ENCODE data around the gene SEMA6A. TPM values are rescaled to one million over a fixed set of nuclear protein-coding genes. Genes with fewer than 3 reads are reported as not detected.

The SEMA6A gene
- polyA plus RNA-seq, 2 of the 4 experiments (the other 2 are of a cell fraction): 0.01 TPM; not detected in 1

DNA sequence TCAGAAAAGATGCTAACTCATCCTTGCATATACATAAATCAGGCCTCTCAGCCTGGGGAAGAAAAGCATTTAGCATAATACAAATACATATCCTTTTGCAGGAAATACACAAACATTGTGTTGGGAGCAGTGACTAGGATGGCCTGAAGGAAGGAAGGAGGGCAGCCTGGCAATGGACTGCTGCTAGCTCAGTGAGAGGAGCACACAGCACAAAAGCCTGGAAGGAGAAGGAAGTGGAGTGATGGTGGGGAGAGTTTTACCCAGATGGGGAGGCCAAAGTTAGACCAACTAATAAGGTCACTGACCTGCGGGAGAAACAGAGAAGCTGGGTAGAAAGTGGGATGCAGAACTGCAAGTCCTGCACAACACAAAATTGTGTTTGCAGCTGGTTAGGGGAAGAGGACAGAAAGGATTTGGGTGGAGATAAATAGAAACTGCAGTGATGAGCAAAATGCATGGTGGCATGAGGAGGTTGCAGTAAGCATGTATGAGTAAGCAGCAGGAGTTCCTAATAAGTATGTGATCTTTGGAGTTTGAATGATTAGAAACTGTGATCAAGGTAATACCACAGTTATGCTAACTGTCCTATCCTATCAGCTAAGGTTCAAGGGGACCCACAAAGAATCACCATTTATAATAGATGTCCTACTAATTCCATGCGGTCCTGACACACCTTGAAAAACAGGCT lies 39.5 kb downstream of the SEMA6A start:
- no peak for FAIRE-seq
- 38% methylated on average over 2 of the region's 2 CpGs for WGBS (ENCODE audit: missing lambda C conversion rate)
- POLR2A ChIA-PET: no interaction called here
- no peaks in the 10 kb centered on the region for H3K4me1 ChIP-seq
- no peak for ATAC-seq
- H3K9me3 ChIP-seq: no peaks in the 10 kb centered on the region
- no peak for DNase-seq (ENCODE audit: low read depth in 1 of 2, low spot score in 1 of 2)
- no peak overlapping the region for H3K4me3 ChIP-seq
- no peak overlapping the region for H3K27ac ChIP-seq
- no peak overlapping the region for H3K4me2 ChIP-seq
- CTCF ChIA-PET: interaction anchor here (0.7 to 0.9 kb wide), 2 partner anchors 59 to 91 kb away, joined by 3 to 4 read pairs; no protein-coding TSS in a partner anchor
- no peak for TF ChIP-seq MYC (IDR thresholded peaks at IDR 0.05; ENCODE audit: borderline replicate concordance, low read length)
- no peak for TF ChIP-seq MAX (IDR thresholded peaks at IDR 0.05)
- no peak for TF ChIP-seq JUN (IDR thresholded peaks at IDR 0.05)
- no peak for TF ChIP-seq EHF (CRISPR knock-in tag; IDR thresholded peaks at IDR 0.05)
- TF ChIP-seq HMGXB4 (CRISPR knock-in tag; IDR thresholded peaks at IDR 0.05; ENCODE audit: borderline replicate concordance): no peak
- TF ChIP-seq MAZ (IDR thresholded peaks at IDR 0.05; ENCODE audit: borderline replicate concordance, low read depth, low read length): no peak
- TF ChIP-seq JUNB (IDR thresholded peaks at IDR 0.05): no peak
- TF ChIP-seq EHMT2 (IDR thresholded peaks at IDR 0.05; ENCODE audit: low read depth): no peak
- TF ChIP-seq CBX8 (IDR thresholded peaks at IDR 0.05): no peak
- no peak for TF ChIP-seq NFE2L2 (conservative IDR thresholded peaks at IDR 0.05; ENCODE audit: low read length)
- no peak for TF ChIP-seq CHD4 (IDR thresholded peaks at IDR 0.05; ENCODE audit: borderline replicate concordance)

GRCh38 chr5:116532762-116533525 lies 41.7 kb downstream of the SEMA6A start:
- Histone ChIP-seq H3K9me3 (no peaks in the 10 kb centered on the region), H3K4me2 (no peak overlapping the region), H3K4me3 (no peak overlapping the region), H3K4me1 (no peaks in the 10 kb centered on the region), H3K27ac (no peak overlapping the region)
- POLR2A ChIA-PET: no interaction called here
- CTCF ChIA-PET: no interaction called here
- no peak for ATAC-seq
- no peak for DNase-seq (ENCODE audit: low read depth in 1 of 2, low spot score in 1 of 2)
- TF ChIP-seq, protein P1, sequence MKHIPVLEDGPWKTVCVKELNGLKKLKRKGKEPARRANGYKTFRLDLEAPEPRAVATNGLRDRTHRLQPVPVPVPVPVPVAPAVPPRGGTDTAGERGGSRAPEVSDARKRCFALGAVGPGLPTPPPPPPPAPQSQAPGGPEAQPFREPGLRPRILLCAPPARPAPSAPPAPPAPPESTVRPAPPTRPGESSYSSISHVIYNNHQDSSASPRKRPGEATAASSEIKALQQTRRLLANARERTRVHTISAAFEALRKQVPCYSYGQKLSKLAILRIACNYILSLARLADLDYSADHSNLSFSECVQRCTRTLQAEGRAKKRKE (CRISPR knock-in tag; IDR thresholded peaks at IDR 0.05; ENCODE audit: low read depth): no peak
- no peak for TF ChIP-seq CHD4 (IDR thresholded peaks at IDR 0.05; ENCODE audit: borderline replicate concordance)
- TF ChIP-seq HEYL (CRISPR knock-in tag; IDR thresholded peaks at IDR 0.05): no peak
- TF ChIP-seq, protein P2, sequence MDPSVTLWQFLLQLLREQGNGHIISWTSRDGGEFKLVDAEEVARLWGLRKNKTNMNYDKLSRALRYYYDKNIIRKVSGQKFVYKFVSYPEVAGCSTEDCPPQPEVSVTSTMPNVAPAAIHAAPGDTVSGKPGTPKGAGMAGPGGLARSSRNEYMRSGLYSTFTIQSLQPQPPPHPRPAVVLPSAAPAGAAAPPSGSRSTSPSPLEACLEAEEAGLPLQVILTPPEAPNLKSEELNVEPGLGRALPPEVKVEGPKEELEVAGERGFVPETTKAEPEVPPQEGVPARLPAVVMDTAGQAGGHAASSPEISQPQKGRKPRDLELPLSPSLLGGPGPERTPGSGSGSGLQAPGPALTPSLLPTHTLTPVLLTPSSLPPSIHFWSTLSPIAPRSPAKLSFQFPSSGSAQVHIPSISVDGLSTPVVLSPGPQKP (IDR thresholded peaks at IDR 0.05; ENCODE audit: low read depth, low read length): no peak
- TF ChIP-seq, protein P3, sequence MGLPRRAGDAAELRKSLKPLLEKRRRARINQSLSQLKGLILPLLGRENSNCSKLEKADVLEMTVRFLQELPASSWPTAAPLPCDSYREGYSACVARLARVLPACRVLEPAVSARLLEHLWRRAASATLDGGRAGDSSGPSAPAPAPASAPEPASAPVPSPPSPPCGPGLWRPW (IDR thresholded peaks at IDR 0.05): no peak
- TF ChIP-seq PHF8 (IDR thresholded peaks at IDR 0.05; ENCODE audit: borderline replicate concordance, low read depth): no peak
- TF ChIP-seq FOSL2 (IDR thresholded peaks at IDR 0.05): no peak
- no peak for TF ChIP-seq FOSL2 (CRISPR knock-in tag; IDR thresholded peaks at IDR 0.05)
- TF ChIP-seq RCOR1 (IDR thresholded peaks at IDR 0.05; ENCODE audit: low read depth, low read length): no peak
- TF ChIP-seq HOXB5 (CRISPR knock-in tag; IDR thresholded peaks at IDR 0.05): no peak
- TF ChIP-seq HOXA7 (CRISPR knock-in tag; IDR thresholded peaks at IDR 0.05): no peak
- TF ChIP-seq JUN (IDR thresholded peaks at IDR 0.05): no peak
- no peak for TF ChIP-seq ZSCAN20 (CRISPR knock-in tag; IDR thresholded peaks at IDR 0.05)
- TF ChIP-seq MAX (IDR thresholded peaks at IDR 0.05): no peak
- TF ChIP-seq NPAS2 (CRISPR knock-in tag; IDR thresholded peaks at IDR 0.05; ENCODE audit: borderline replicate concordance): no peak
- TF ChIP-seq KDM1A (IDR thresholded peaks at IDR 0.05; ENCODE audit: low read depth): no peak
- no peak for FAIRE-seq
- WGBS (ENCODE audit: missing lambda C conversion rate): 5% methylated on average over 3 of the region's 3 CpGs

Data from A549 (cell line).